SK-N-SH (cell line): Measurements from ENCODE around the gene KLRC2. TPM values are rescaled to one million over a fixed set of nuclear protein-coding genes. Genes with fewer than 3 reads are reported as not detected.

ENCODE experiments used
- CTCF ChIA-PET: fragments of 300-600, 350-600 bp; formaldehyde crosslinking; extraction: SDS; loops from one replicate; lab custom pipeline; 2021; lab: Yijun Ruan, JAX
- POLR2A ChIA-PET: fragments of 350-600 bp; sonication (Branson Sonifier 250); formaldehyde crosslinking; extraction: SDS; loops from one replicate; lab custom pipeline; 2020; ENCODE audit warnings: antibody characterized with exemption, inconsistent platforms; lab: Yijun Ruan, JAX
- DNase-seq: peaks from one replicate; pipeline ENCODE4 v3.0.0; 2012
- H2AFZ ChIP-seq: fragments of 200-600 bp; sonication (generic); 2 replicates; pipeline ENCODE4 v1.8.1; 2016; ENCODE audit warnings: antibody characterized with exemption, mild to moderate bottlenecking, low read depth
- H3F3A ChIP-seq: fragments of 200-600 bp; sonication (generic); replicated peaks from 2 replicates; pipeline ENCODE3; 2016; ENCODE audit warnings: antibody characterized with exemption, mild to moderate bottlenecking; ENCODE audit not compliant: insufficient read depth
- H3K27ac ChIP-seq, 2 experiments: fragments of 200-500 bp in 1 of 2; fragments of 200-600 bp in 1 of 2; sonication (Bioruptor generic) in 1 of 2; sonication (generic), shearing (Covaris generic) in 1 of 2; 2 replicates each; pipeline versions ENCODE4 v1.5.1 to v1.6.1; 2014 to 2016; ENCODE audit warnings: low read depth in 2 of 2, inconsistent platforms in 1 of 2, low read length in 1 of 2, mild to moderate bottlenecking in 1 of 2, mixed read lengths in 1 of 2
- H3K27me3 ChIP-seq: fragments of 200-600 bp; sonication (generic), shearing (Covaris generic); 2 replicates; pipeline ENCODE4 v1.6.1; 2016; ENCODE audit warnings: mixed run types; ENCODE audit not compliant: insufficient read depth
- H3K36me3 ChIP-seq, 2 experiments: fragments of 200-500 bp in 1 of 2; fragments of 200-600 bp in 1 of 2; sonication (Bioruptor generic) in 1 of 2; sonication (generic) in 1 of 2; replicated peaks in 1 of 2; 2 replicates each; pipeline versions ENCODE3 to v1.5.1; 2014 to 2016; ENCODE audit warnings: low read length in 1 of 2, mild to moderate bottlenecking in 1 of 2; ENCODE audit not compliant: insufficient read depth in 2 of 2, control insufficient read depth in 1 of 2
- H3K4me1 ChIP-seq, 2 experiments: fragments of 200-500 bp in 1 of 2; fragments of 200-600 bp in 1 of 2; sonication (Bioruptor generic) in 1 of 2; sonication (generic), shearing (Covaris generic) in 1 of 2; 2 replicates each; pipeline versions ENCODE4 v1.5.1 to v1.6.1; 2014 to 2016; ENCODE audit warnings: low read depth in 1 of 2, low read length in 1 of 2, mixed run types in 1 of 2; ENCODE audit not compliant: insufficient read depth in 2 of 2, control insufficient read depth in 1 of 2
- H3K4me2 ChIP-seq: fragments of 200-600 bp; sonication (generic), shearing (Covaris generic); 2 replicates; pipeline ENCODE4 v1.6.1; 2017; ENCODE audit warnings: mixed run types
- H3K4me3 ChIP-seq, 2 experiments: fragments of 200-500 bp in 1 of 2; fragments of 200-600 bp in 1 of 2; sonication (Bioruptor generic) in 1 of 2; sonication (generic), shearing (Covaris generic) in 1 of 2; 2 replicates each; pipeline versions ENCODE4 v1.5.1 to v1.8.1; 2014 to 2016; ENCODE audit warnings: low read depth in 2 of 2, inconsistent platforms in 1 of 2, low read length in 1 of 2, mild to moderate bottlenecking in 1 of 2, mixed read lengths in 1 of 2, moderate library complexity in 1 of 2
- H3K79me2 ChIP-seq: fragments of 200-600 bp; sonication (generic); 2 replicates; pipeline ENCODE4 v1.8.1; 2017; ENCODE audit warnings: mild to moderate bottlenecking; ENCODE audit not compliant: insufficient read depth
- H3K9ac ChIP-seq: fragments of 200-600 bp; sonication (generic); 2 replicates; pipeline ENCODE4 v1.6.1; 2017; ENCODE audit warnings: mixed run types
- H3K9me2 ChIP-seq: fragments of 200-600 bp; sonication (generic); 2 replicates; pipeline ENCODE4 v1.6.1; 2017; ENCODE audit warnings: mixed run types
- H3K9me3 ChIP-seq: fragments of 200-600 bp; sonication (generic); 2 replicates; pipeline ENCODE4 v1.6.1; 2017; ENCODE audit warnings: mixed run types, mild to moderate bottlenecking, moderate library complexity
- H4K20me1 ChIP-seq: fragments of 200-600 bp; sonication (generic); 2 replicates; pipeline ENCODE4 v1.6.1; 2017; ENCODE audit warnings: mild to moderate bottlenecking, mixed run types; ENCODE audit not compliant: insufficient read depth
- EZH2phosphoT487 ChIP-seq: fragments of 200-600 bp; sonication (generic); IDR thresholded peaks from 2 replicates; pipeline ENCODE4 v1.6.1; 2017; ENCODE audit warnings: low read depth, mixed run types, mild to moderate bottlenecking, antibody characterized with exemption, moderate library complexity, borderline replicate concordance
- FOXJ3 ChIP-seq: sonication (generic); formaldehyde crosslinking; IDR thresholded peaks from 2 replicates; pipeline ENCODE4 v1.5.1; 2020; ENCODE audit warnings: mild to moderate bottlenecking, missing genetic modification reagents
- NFIC ChIP-seq: IDR thresholded peaks from 2 replicates; pipeline ENCODE4 v1.4.0; 2012; ENCODE audit warnings: borderline replicate concordance
- POLR2AphosphoS5 ChIP-seq: IDR thresholded peaks from 2 replicates; pipeline ENCODE4 v1.6.1; 2012; ENCODE audit warnings: low read depth, low read length
- RCOR1 ChIP-seq: fragments of 150-350 bp; IDR thresholded peaks from 2 replicates; pipeline ENCODE4 v1.6.1; 2017; ENCODE audit warnings: antibody characterized with exemption, low read length
- RFX5 ChIP-seq: IDR thresholded peaks from 2 replicates; pipeline ENCODE4 v1.6.1; 2012; ENCODE audit warnings: mild to moderate bottlenecking, improper control_type of control experiment, low read length
- TCF12 ChIP-seq: IDR thresholded peaks from 2 replicates; pipeline ENCODE4 v1.4.0; 2012
- YY1 ChIP-seq: IDR thresholded peaks from 2 replicates; pipeline ENCODE4 v1.4.0; 2012; ENCODE audit warnings: low read depth, mild to moderate bottlenecking
- WGBS: methylation state at CpG from one replicate; pipeline ENCODE4 v1.1.6; 2017; ENCODE audit warnings: low lambda C conversion rate; 5-methylcytosine and 5-hydroxymethylcytosine counted together
- polyA plus RNA-seq, 3 experiments: library from polyadenylated mRNA; depleted of rRNA; stranded (reverse); fragments of >200 nt; gene quantifications; 2 replicates each; pipeline ENCODE4 v1.2.3, GENCODE V29; 2012
- TF ChIP-seq, protein P1 (sequence below): IDR thresholded peaks from 2 replicates; pipeline ENCODE4 v1.4.0; 2012; ENCODE audit warnings: low read depth
- TF ChIP-seq, protein P2 (sequence below): fragments of 150-350 bp; IDR thresholded peaks from 2 replicates; pipeline ENCODE4 v1.6.1; 2017; ENCODE audit warnings: antibody characterized with exemption, low read length, low read depth, borderline replicate concordance
- TF ChIP-seq, protein P3 (sequence below): fragments of 150-350 bp; IDR thresholded peaks from 2 replicates; pipeline ENCODE4 v1.6.1; 2016; ENCODE audit warnings: mild to moderate bottlenecking, low read depth, low read length
- TF ChIP-seq, protein P4 (sequence below): fragments of 200-600 bp; sonication (generic); IDR thresholded peaks from 2 replicates; pipeline ENCODE4 v1.6.1; 2017; ENCODE audit warnings: antibody characterized with exemption, mild to moderate bottlenecking, moderate library complexity

The KLRC2 gene
- polyA plus RNA-seq, 1 of the 3 experiments (the other 2 are of a cell fraction), result not detected

DNA sequence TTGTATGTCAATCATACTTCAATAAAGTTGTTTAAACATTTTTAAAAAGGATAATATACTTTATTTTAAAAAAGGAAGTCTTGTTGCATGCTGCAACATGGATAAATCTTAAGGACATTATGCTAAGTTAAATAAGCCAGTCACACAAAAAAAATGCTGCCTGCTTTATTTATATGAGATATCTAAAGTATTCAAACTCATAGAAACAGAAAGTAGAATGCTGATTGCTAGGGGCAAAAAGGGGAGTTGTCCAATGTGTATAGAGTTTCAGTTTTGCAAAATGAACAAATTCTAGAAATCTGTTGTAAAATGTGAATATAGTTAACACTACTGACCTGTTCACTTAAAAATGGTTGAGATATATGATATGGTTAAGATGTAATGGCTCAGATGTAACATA, 35.0 kb downstream of the KLRC2 start:
- H3K4me3 ChIP-seq, result no peak overlapping the region
- no peak overlapping the region for H3K4me2 ChIP-seq
- no peaks in the 10 kb centered on the region for H4K20me1 ChIP-seq
- no peaks in the 10 kb centered on the region for H3K79me2 ChIP-seq
- no peak overlapping the region for H3K27ac ChIP-seq
- no peaks in the 10 kb centered on the region for H3K9me2 ChIP-seq
- H3F3A ChIP-seq, result no peaks in the 10 kb centered on the region
- H3K27me3 ChIP-seq, result 0 out of 2 replicates have a peak, but pooled peaks cover 4% of the 10 kb centered on the region
- POLR2A ChIA-PET, result no interaction called here
- H3K36me3 ChIP-seq, result no peaks in the 10 kb centered on the region
- DNase-seq, result no peak
- no peaks in the 10 kb centered on the region for H3K4me1 ChIP-seq
- no peak overlapping the region for H2AFZ ChIP-seq
- no peaks in the 10 kb centered on the region for H3K9me3 ChIP-seq
- no peak overlapping the region for H3K9ac ChIP-seq
- TF ChIP-seq NFIC, result no peak
- TF ChIP-seq RFX5, result no peak
- TF ChIP-seq RCOR1, result no peak
- no peak for TF ChIP-seq YY1
- TF ChIP-seq, protein P1, sequence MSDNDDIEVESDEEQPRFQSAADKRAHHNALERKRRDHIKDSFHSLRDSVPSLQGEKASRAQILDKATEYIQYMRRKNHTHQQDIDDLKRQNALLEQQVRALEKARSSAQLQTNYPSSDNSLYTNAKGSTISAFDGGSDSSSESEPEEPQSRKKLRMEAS, result no peak
- TF ChIP-seq TCF12, result no peak
- TF ChIP-seq, protein P2, sequence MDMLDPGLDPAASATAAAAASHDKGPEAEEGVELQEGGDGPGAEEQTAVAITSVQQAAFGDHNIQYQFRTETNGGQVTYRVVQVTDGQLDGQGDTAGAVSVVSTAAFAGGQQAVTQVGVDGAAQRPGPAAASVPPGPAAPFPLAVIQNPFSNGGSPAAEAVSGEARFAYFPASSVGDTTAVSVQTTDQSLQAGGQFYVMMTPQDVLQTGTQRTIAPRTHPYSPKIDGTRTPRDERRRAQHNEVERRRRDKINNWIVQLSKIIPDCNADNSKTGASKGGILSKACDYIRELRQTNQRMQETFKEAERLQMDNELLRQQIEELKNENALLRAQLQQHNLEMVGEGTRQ, result no peak
- TF ChIP-seq FOXJ3, result no peak
- CTCF ChIA-PET, result no interaction called here

DNA sequence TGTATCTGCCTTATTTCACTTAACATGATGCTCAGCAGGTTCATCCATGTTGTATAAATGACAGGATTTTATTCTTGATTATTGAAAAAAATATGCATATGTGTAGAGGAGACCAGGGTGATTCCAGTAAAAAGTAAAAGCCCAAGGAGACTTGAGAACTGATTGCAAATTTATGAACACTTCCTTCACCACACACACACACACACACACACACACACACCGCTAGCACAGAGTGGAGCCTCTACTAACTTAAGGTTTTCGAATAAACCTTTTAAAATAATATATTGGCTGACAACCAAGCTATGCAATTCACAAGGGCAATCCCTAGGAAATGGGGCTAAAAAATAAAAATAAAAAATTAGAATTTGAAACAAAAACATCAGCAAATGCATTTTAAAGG, 37.6 kb downstream of the KLRC2 start:
- TF ChIP-seq, protein P3, sequence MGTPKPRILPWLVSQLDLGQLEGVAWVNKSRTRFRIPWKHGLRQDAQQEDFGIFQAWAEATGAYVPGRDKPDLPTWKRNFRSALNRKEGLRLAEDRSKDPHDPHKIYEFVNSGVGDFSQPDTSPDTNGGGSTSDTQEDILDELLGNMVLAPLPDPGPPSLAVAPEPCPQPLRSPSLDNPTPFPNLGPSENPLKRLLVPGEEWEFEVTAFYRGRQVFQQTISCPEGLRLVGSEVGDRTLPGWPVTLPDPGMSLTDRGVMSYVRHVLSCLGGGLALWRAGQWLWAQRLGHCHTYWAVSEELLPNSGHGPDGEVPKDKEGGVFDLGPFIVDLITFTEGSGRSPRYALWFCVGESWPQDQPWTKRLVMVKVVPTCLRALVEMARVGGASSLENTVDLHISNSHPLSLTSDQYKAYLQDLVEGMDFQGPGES, result no peak
- TF ChIP-seq, protein P4, sequence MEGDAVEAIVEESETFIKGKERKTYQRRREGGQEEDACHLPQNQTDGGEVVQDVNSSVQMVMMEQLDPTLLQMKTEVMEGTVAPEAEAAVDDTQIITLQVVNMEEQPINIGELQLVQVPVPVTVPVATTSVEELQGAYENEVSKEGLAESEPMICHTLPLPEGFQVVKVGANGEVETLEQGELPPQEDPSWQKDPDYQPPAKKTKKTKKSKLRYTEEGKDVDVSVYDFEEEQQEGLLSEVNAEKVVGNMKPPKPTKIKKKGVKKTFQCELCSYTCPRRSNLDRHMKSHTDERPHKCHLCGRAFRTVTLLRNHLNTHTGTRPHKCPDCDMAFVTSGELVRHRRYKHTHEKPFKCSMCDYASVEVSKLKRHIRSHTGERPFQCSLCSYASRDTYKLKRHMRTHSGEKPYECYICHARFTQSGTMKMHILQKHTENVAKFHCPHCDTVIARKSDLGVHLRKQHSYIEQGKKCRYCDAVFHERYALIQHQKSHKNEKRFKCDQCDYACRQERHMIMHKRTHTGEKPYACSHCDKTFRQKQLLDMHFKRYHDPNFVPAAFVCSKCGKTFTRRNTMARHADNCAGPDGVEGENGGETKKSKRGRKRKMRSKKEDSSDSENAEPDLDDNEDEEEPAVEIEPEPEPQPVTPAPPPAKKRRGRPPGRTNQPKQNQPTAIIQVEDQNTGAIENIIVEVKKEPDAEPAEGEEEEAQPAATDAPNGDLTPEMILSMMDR, result no peak
- TF ChIP-seq POLR2AphosphoS5 (no peak), EZH2phosphoT487 (no peak)
- POLR2A ChIA-PET, result no interaction called here
- Histone ChIP-seq H3K9ac (no peak overlapping the region), H2AFZ (no peak overlapping the region), H3K4me1 (no peaks in the 10 kb centered on the region), H3K27ac (no peak overlapping the region), H3K27me3 (peaks cover 4% of the 10 kb centered on the region; the same call in 1 of the 2 replicates), H3K36me3 (no peaks in the 10 kb centered on the region), H3K79me2 (no peaks in the 10 kb centered on the region), H3K4me2 (no peak overlapping the region), H3K9me3 (no peaks in the 10 kb centered on the region), H3K4me3 (no peak overlapping the region), H3K9me2 (no peaks in the 10 kb centered on the region), H4K20me1 (no peaks in the 10 kb centered on the region), H3F3A (no peaks in the 10 kb centered on the region)
- WGBS, result 28% methylated on average over 2 of the region's 2 CpGs
- no peak for DNase-seq
- CTCF ChIA-PET, result no interaction called here
